Activated CD4-positive, alpha-beta T cell treated with anti-CD3 and anti-CD28 coated beads, Interleukin-2, Interleukin-6, amounts not matched to agents 100 ng/mL and 50 ng/mL, durations not matched to agents 16 hours and 8 hours (primary cell): ENCODE data around the gene ZNF554.

ENCODE experiments used
- DNase-seq: peaks from one replicate; pipeline ENCODE4 v3.0.0-alpha.2; 2020

ZNF554 gene

GRCh38 chr19:2877398-2878331, 58.0 kb downstream of the ZNF554 start:
- no peak for DNase-seq

- no peak for DNase-seq
These were observed 64.2 kb downstream of the ZNF554 start for GRCh38 chr19:2883686-2884439.

- no peak for DNase-seq
These were observed 66.1 kb downstream of the ZNF554 start for GRCh38 chr19:2885736-2886135.
